Hypothalamus (tissue), 51 donors: ENCODE data around the gene MYLK2.

Experiments
- DNase-seq, 51 donors: peaks; one replicate each; lab custom pipeline; 2025; lab: John Stamatoyannopoulos, UW

MYLK2 gene

DNA sequence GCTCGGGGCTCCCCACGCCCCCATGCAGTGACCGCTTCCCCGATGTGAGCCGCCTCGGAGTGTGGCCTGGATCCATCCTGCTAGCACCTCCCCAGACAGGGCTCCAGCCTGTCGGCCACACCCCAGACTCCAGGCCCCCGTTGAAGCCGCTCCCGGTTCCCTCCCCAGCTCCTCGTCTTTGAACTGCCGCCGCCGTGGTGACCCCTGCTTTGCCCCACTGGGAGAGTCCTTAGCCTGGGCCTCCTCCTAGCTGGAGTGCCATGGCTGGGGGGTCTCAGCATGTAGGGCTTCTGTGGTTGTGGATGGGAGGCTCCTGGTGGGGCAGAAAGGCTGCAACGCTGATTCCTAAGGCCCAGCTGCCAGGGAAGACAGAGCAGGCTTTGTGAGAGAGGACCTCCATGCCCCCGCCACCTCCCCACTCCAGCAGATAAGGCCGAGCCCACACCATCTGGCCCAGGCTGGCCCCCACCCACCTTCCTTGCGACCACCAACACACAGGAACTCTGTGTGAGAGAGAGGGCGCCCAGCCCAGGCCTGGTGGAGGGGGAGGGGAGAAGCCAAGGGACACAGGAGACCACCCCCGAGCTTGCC, 14.9 kb downstream of the MYLK2 start:
- DNase-seq: no peak

- DNase-seq: no peak
These were observed 16.4 kb downstream of the MYLK2 start for GRCh38 chr20:31835554-31835953.

GRCh38 chr20:31835977-31836852, 17.1 kb downstream of the MYLK2 start:
- peak in 44 of 51 donors; percentile 1 to 85 (median 50) for DNase-seq

DNA sequence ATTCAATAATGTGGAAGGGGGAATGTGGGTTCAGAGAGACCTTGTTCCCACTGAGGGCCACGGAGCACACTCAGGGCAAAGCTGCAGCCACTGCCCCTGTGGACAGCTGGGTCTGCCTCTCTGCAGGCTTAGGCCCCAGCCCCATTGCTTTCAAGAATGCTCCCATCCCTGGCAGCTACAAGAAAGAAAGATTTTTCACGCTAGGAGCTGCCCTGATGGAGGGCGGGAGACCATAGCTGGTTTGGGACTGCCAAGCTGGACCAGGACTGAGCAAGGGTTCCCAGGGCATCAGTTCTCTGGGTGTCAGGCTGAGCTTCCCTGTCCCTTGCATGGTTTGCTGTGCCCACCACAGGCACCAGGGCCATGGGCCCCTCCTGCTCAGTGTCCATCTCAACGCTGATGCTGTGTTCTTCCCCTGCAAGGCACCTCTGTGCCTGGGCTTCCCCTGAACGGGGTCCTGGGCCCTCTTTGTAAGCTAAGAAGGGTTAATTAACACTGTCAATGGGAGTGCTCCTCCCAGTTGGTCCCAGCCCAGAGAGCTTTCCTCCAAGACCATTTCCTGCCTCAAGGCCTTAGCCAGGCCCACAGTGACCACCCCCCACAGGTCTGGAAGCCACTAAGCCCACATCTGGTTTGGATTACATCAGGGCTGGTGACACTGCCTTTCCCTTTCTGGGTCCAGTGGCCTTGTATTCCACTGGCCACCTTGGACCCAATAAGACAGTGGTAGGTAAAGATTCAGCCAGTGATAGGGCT, 17.9 kb downstream of the MYLK2 start:
- DNase-seq: no peak

GRCh38 chr20:31837896-31838397, 18.8 kb downstream of the MYLK2 start:
- no peak for DNase-seq

DNA sequence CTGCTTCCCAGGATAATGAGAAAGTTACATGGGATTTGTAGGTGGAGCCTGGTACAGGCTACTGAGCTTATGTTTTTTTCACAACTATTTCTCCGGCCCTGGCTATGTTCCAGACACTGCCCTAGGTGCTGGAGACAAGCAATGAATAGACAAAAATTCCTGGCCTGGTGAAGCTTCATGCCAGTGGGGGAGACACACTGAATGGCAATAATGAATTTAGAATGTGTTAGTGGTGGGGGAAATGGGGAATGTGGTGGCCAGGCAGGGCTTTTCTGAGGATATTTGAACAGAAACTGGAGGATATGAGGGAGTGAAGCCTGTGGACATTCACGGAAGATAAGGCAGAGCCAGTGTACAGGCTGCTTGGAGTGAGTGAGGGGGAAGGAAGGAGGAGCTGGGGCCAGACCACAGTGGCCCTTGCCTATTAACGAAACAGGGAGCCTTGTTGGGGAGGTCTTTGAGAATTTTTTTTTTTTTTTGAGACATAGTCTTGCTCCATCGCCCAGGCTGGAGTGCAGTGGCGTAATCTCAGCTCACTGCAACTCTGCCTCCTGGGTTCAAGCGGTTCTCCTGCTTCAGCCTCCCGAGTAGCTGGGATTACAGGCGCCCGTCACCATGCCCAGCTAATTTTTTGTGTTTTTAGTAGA, 19.6 kb downstream of the MYLK2 start:
- no peak for DNase-seq

DNA sequence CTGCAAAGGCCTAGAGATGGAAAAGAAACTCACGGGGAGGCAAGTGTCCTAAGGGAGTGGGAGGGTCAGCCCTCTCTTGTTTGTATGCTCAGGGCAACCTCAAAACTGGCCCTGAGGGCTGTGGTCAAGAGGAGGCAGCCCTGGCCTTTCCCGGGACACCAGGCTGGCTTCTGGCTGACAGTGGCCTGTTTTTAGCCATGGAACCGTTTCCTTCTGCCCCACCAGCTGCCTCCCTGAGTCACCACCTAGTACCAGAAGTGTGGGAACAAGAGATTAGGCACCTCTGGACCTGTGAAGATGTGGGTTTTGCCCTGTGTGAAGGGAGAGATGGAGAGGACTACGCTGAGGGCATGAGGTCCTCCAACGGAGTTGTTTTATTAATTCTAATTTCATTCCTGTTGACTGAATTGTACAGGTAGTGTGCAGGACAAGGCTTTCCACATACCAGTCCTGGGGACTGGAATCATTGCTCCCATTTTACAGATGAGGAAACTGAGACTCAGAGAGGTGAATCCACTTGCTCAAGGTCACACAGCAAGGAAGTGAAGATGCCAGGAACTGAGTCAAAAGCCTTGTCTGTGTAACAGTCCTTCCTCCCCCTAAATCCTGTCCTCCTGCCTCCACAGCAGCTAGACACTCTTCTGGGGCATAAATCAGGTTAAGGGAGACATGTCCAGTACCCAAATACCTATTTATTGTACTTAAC, 20.8 kb downstream of the MYLK2 start:
- DNase-seq: no peak

DNA sequence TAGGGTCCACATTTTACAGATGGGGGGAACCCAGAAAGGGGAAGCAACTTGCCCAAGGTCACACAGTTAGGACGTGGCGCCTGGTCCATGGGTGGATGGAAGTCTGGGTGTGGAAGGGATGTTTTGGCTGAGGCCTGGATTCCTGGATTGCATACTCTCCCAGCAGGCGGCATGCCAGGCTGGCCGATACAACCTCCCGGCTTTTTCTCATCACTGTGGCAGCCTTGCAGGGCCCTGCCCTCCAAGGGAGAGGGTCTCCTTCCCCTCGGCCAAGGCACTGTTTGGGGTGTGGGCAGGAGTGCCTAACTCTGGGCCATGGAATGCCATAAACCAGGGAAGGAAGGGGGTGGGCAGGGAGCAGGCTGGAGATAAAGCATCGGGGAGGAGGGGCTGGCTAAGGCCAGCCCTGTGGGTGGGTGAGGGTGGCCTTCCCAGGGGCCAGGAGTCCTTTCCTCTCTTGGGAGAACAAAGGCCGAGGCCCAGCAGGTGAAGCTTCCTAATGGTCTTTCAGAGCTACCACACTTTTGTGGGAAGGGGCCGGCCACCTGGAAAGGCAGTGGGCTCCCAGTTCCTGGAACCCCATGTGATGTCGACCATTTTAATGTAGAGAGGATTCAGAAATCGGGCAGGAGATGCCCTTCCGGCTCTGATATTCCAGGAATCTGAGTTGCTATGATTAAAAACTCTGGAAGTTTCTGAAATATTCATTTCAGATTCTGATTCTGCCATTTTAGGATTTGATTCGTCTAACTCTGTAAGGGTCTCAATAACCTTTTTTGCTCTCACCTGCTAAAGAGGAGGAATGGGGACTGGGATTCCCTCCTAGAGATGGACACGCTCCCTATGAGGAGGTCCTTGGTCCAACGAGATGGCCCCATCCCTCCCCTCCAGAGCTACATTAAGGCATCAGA, 22.0 kb downstream of the MYLK2 start:
- no peak for DNase-seq

DNA sequence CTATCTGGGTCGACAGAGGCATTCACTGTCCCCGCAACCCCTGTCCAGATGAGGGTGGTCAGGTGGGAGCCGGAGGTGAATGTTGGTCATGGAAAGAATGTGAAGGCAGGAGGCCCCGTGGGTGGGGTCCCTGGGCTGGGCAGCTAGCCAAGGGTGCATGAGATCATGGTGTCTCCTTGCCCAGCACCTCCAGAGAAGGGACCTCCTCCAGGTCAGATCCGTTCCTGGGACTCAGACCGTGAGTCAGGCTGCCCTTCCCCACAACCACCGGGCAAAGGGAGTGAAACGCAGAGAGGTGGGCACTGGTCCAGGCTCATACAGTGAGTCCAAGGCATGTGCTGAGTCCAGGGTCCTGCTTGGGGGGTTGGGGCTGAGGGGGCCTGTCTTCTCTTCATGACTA, 22.8 kb downstream of the MYLK2 start:
- peak in 2 of 51 donors; percentile 10 to 11 for DNase-seq

DNA sequence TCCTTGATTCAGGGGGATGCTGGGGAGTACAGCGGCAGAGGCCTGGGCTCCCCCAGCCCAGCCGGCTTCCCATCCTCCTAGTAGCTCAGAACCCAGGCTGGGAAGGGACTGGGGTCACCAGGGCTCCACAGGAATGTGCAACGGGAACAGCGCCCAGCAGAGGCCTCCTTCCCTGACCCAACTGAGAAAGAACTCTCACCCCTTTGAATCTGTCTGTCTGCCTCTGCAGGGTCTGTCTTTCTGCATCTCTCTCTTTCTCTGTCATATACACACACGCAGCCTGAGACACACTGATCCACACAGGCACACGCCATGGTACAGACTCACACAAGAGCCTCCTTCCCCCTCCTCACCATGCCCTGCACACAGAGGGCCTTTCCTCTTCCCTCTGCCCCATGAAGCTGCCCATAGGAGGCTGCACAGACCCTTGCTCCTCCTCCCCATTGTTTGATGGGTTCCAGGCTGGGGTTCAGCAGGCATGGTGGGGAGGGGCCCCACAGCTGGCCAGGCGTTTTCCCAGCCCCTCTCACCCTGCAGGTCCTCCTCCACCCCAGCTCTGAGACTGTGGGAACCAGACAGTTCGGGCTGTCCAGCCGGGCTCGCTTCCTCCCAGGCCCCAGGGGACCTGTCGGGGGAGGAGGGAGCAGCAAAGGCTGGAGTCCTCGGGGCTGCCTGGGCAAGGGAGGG, 23.5 kb downstream of the MYLK2 start:
- DNase-seq: peak in 1 of 51 donors; percentile 5

DNA sequence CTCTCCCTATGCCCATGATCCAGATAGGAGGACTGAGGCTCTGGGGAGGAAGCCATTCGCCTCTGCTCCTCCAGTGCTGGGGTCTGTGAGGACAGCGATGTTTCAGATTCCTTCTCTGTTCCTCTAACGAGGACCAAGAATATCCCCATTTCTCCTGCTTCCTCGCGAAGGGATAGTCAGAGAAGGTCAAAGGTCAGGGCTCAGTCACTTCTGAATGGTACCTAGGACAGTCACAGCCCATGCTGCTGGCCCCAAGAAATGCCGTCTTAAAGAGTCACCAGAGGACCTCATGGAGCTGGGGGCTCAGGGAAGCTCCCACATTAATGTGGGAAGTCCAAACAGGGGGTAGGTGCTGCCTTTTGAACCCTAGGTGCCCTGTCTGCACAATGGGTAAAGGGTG, 24.1 kb downstream of the MYLK2 start:
- no peak for DNase-seq

DNA sequence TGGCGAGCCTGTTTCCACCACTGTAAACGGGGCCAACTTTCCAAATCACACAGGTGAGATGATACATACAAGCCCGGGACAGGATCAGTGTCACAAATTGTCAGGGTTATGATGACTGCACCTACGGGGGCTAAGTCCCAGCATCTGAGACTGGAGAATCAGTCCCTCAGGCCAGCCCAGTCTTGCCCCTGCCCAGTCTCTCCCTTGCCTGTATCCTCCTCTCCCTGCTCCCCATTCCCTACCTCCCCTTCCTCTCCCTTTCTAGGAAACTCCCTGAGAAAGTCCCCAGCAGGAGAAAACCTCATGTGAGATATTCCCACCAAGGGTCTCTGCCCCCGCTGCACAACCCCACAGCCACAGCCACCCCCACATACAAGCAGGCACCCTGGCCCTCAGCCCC, 24.7 kb downstream of the MYLK2 start:
- no peak for DNase-seq

- DNase-seq: no peak
These were observed 25.7 kb downstream of the MYLK2 start for GRCh38 chr20:31844737-31845299.

DNA sequence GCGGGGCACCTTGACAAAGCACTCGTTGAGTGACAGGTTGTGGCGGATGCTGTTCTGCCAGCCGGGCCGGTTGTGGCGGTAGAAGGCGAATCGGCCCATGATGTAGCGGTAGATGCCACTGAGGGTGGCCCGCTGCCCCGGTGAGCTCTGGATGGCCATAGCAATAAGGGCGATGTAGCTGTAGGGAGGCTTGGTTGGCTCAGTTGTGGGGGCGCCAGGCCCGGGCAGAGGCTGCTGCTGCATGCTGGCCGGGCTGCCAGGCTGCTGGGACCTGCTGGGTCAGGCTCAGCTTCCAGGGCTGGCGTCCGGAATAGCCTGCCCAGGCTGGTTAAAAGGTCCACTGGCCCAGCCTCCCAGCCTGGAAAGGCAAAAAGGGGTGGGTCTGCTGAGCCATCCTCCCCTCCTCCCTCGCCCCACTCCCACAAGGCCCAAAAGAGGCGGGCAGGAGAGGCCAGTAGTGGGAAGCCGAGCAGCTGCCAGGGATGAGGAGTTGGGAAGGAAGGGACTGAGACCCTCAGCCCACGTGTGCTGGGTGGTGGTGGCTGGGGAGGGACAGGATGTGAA, 26.2 kb downstream of the MYLK2 start, which contains the start of gene FOXS1:
Gene FOXS1 (minus strand): TSS at position 305 of the 564 bp plus-strand sequence. CDS start 62 bp downstream, at position 243.
- DNase-seq: peak in 17 of 51 donors; percentile 6 to 57 (median 26)

GRCh38 chr20:31846793-31847138, 27.6 kb downstream of the MYLK2 start:
- peak in 1 of 51 donors; percentile 9 for DNase-seq

DNA sequence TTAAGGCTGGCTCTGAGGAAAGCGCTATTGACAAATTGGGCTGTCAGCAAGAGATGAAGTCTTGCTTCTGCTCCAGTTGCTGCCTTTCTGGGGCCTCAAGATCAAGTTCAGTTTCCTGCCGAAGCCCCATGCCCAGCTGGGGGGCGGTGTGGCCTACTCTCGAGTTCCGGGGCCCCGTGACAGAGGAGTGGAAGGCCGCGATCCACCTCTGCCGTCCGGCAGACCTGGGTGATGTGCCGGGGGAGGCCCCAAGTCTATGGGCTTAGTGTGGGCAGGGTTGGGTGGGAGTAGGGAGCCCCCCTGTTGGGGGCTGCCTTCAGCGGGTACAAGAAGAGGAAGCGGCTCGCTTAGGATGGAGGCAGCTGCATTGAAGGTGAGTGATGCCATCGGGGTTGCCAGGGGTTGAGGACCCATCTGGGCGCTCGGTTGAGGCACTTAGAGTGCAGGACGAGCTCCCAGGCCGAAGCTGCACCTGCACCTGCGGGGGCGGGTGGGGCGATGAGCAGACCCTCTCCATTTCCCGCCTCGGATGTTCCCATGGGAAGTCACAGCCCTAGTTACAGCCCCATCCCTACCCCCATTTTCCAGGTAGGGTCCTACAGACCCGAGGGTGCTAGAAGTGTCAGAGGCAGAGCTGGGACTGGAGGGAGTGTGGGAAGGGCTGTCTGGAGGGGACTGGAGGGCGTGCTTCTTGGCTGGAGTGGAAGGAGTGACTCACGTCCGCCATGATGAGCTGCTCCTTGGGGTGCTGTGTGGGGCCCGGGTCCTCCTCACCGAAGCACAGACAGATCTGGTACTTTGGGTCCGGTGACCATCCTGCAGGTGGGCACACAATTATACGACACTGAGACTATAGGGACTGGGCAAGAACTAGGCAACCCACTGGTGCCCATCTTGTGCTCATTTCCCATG, 29.2 kb downstream of the MYLK2 start:
- DNase-seq: no peak
